T47D (cell line): ENCODE measurements around the gene ATG7.

Source experiments
- DNase-seq, 2 experiments: peaks; one replicate each; pipeline versions ENCODE4 v3.0.0 to v3.0.0-alpha.2; 2011 to 2012; ENCODE audit warnings: low read depth in 1 of 2, low spot score in 1 of 2
- JUND ChIP-seq: IDR thresholded peaks from 2 replicates; pipeline ENCODE4 v1.6.1; 2012; ENCODE audit warnings: low read depth
- in situ Hi-C: cut with HindIII; loops from 2 replicates; pipeline ENCODE4 v1.10.0; 2016; ENCODE audit warnings: low sequenced_read_pairs, low pct_unique_long_range_greater_than_20kb

ATG7 gene

GRCh38 chr3:11555211-11555782, 283.1 kb downstream of the ATG7 start:
- no peak for TF ChIP-seq JUND
- in situ Hi-C loops, result no loop called here
- DNase-seq, result no peak

GRCh38 chr3:11555881-11556633, 283.9 kb downstream of the ATG7 start:
- no peak for DNase-seq
- no peak for TF ChIP-seq JUND
- in situ Hi-C loops, result no loop called here

- in situ Hi-C loops, result no loop called here
- DNase-seq, result no peak
These were observed 284.9 kb downstream of the ATG7 start for GRCh38 chr3:11556851-11557644.

GRCh38 chr3:11558002-11558401, 285.8 kb downstream of the ATG7 start:
- no peak for DNase-seq
- no peak for TF ChIP-seq JUND
- in situ Hi-C loops, result no loop called here

More at GRCh38 chr3:11556851-11557644, 284.9 kb downstream of the ATG7 start:
- TF ChIP-seq JUND, result no peak

GRCh38 chr3:11558411-11558903, 286.3 kb downstream of the ATG7 start:
- TF ChIP-seq JUND, result no peak
- DNase-seq, result no peak
- in situ Hi-C loops, result no loop called here

GRCh38 chr3:11558918-11559815, 287.0 kb downstream of the ATG7 start:
- TF ChIP-seq JUND, result no peak
- in situ Hi-C loops, result no loop called here
- no peak for DNase-seq

GRCh38 chr3:11559816-11560633, 287.8 kb downstream of the ATG7 start:
- DNase-seq, result no peak
- TF ChIP-seq JUND, result no peak
- in situ Hi-C loops, result no loop called here

GRCh38 chr3:11560746-11561145, 288.5 kb downstream of the ATG7 start:
- in situ Hi-C loops, result no loop called here
- DNase-seq, result no peak
- TF ChIP-seq JUND, result no peak

GRCh38 chr3:11562277-11562881, 290.2 kb downstream of the ATG7 start:
- in situ Hi-C loops, result no loop called here
- DNase-seq, result no peak
- no peak for TF ChIP-seq JUND

- DNase-seq, result no peak
- in situ Hi-C loops, result no loop called here
- no peak for TF ChIP-seq JUND
These were observed 291.1 kb downstream of the ATG7 start for GRCh38 chr3:11563159-11563864.

- in situ Hi-C loops, result no loop called here
- no peak for DNase-seq
- TF ChIP-seq JUND, result no peak
These were observed 291.6 kb downstream of the ATG7 start for GRCh38 chr3:11563865-11564185.
